Gastroesophageal sphincter (tissue), 3 donors: Measurements from ENCODE around the gene RAB1B.

Experiments used
- POLR2A ChIP-seq, 2 donors: fragments of 450-650 bp; IDR thresholded peaks; one replicate each; pipeline ENCODE4 v1.6.1; 2017; ENCODE audit warnings: antibody characterized with exemption in 2 of 2, mild to moderate bottlenecking in 2 of 2, moderate library complexity in 1 of 2
- POLR2AphosphoS5 ChIP-seq: sonication (generic); formaldehyde crosslinking; IDR thresholded peaks from one replicate; pipeline ENCODE4 v1.6.1; 2017; ENCODE audit warnings: antibody characterized with exemption
- TF ChIP-seq, protein P1 (sequence below), 4 experiments: fragments of 200-600 bp in 2 of 4; fragments of 450-650 bp in 2 of 4; sonication (generic) in 1 of 4; IDR thresholded peaks; one replicate each; pipeline ENCODE4 v1.5.1; 2017 to 2019; ENCODE audit warnings: antibody characterized with exemption in 4 of 4, mild to moderate bottlenecking in 2 of 4, moderate library complexity in 2 of 4

DNA sequence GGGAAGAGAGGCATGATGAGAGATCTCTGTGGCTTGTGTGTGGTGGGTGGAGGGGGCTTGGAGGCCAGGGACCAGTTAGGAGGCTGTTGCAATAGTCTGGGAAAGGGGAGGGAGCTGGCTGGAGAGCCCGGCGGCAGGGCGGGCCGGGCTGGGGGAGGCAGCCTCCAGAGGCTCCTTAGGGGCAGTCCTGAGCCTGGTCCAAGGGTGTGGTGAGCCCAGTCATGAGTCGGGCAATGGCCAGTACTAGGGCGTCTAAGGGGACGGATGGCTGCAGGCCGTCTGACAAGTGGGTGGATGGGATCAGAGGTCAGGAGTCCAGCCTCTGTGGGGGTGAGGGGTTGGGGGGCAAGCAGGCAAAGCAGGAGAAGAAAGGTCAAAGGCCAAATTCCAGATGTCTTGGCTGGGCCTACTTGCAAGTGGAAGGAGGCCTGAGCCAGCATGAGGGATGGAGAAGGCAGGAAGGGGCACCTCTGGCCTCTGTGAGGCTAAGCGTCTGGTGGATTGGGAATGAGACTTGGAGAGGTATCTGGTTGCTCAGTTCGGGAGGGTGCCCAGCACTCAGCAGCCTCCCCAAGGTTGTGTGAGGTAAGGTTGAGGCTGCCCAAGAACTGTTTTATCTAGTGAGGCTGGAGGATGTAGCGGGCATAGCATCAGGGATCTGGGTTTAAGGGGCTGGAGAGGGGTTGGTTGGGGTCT is 54.4 kb downstream of the RAB1B start:
- TF ChIP-seq, protein P1, sequence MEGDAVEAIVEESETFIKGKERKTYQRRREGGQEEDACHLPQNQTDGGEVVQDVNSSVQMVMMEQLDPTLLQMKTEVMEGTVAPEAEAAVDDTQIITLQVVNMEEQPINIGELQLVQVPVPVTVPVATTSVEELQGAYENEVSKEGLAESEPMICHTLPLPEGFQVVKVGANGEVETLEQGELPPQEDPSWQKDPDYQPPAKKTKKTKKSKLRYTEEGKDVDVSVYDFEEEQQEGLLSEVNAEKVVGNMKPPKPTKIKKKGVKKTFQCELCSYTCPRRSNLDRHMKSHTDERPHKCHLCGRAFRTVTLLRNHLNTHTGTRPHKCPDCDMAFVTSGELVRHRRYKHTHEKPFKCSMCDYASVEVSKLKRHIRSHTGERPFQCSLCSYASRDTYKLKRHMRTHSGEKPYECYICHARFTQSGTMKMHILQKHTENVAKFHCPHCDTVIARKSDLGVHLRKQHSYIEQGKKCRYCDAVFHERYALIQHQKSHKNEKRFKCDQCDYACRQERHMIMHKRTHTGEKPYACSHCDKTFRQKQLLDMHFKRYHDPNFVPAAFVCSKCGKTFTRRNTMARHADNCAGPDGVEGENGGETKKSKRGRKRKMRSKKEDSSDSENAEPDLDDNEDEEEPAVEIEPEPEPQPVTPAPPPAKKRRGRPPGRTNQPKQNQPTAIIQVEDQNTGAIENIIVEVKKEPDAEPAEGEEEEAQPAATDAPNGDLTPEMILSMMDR (IDR thresholded peaks at IDR 0.05): no peak
- no peak for TF ChIP-seq POLR2A (IDR thresholded peaks at IDR 0.05)
- no peak for TF ChIP-seq POLR2AphosphoS5
